HK-2 (cell line): Measurements from ENCODE around the gene ATP2C1.
"Not testable (repeated sequence)": the region's sequence is repeated elsewhere in the genome, so short reads cannot be mapped to it uniquely, and the experiment has no call there.

Source experiments
- DNase-seq: peaks from one replicate; pipeline ENCODE4 v3.0.0-alpha.2; 2018; ENCODE audit not compliant: unreplicated experiment

Gene ATP2C1

GRCh38 chr3:130939753-130940152 is 45.9 kb downstream of the ATP2C1 start:
- no peak for DNase-seq

- no peak for DNase-seq
These were observed 47.9 kb downstream of the ATP2C1 start for GRCh38 chr3:130941793-130942192.

- no peak for DNase-seq
These were observed 53.0 kb downstream of the ATP2C1 start for GRCh38 chr3:130946882-130947281.

- DNase-seq = no peak
These were observed 54.3 kb downstream of the ATP2C1 start for GRCh38 chr3:130948001-130948773.

- DNase-seq = no peak
These were observed 55.0 kb downstream of the ATP2C1 start for GRCh38 chr3:130948929-130949328.

- DNase-seq = no peak
These were observed 56.2 kb downstream of the ATP2C1 start for GRCh38 chr3:130950124-130950523.

- DNase-seq = no peak
These were observed 56.8 kb downstream of the ATP2C1 start for GRCh38 chr3:130950641-130951040.

- DNase-seq = no peak
These were observed 61.6 kb downstream of the ATP2C1 start for GRCh38 chr3:130955481-130955880.

- no peak for DNase-seq
These were observed 62.4 kb downstream of the ATP2C1 start for GRCh38 chr3:130956281-130956680.

GRCh38 chr3:130956721-130957120 is 62.8 kb downstream of the ATP2C1 start:
- DNase-seq = no peak

- no peak for DNase-seq
These were observed 66.4 kb downstream of the ATP2C1 start for GRCh38 chr3:130960139-130960795.

- DNase-seq = no peak
These were observed 67.6 kb downstream of the ATP2C1 start for GRCh38 chr3:130961458-130961857.

- no peak for DNase-seq
These were observed 69.6 kb downstream of the ATP2C1 start for GRCh38 chr3:130963444-130963843.

- DNase-seq = no peak
These were observed 70.0 kb downstream of the ATP2C1 start for GRCh38 chr3:130963878-130964277.

- DNase-seq = no peak
These were observed 73.4 kb downstream of the ATP2C1 start for GRCh38 chr3:130967281-130967680.

GRCh38 chr3:130968221-130968620 is 74.3 kb downstream of the ATP2C1 start:
- no peak for DNase-seq

- DNase-seq = no peak
These were observed 75.7 kb downstream of the ATP2C1 start for GRCh38 chr3:130969621-130970020.

GRCh38 chr3:130971208-130971607 is 77.3 kb downstream of the ATP2C1 start:
- no peak for DNase-seq

GRCh38 chr3:130972592-130972991 is 78.7 kb downstream of the ATP2C1 start:
- DNase-seq = not testable (repeated sequence)

- no peak for DNase-seq
These were observed 79.5 kb downstream of the ATP2C1 start for GRCh38 chr3:130973406-130973805.

- no peak for DNase-seq
These were observed 80.3 kb downstream of the ATP2C1 start for GRCh38 chr3:130974201-130974600.

- DNase-seq = no peak
These were observed 81.4 kb downstream of the ATP2C1 start for GRCh38 chr3:130975251-130975650.

- no peak for DNase-seq
These were observed 82.8 kb downstream of the ATP2C1 start for GRCh38 chr3:130976706-130977105.
